Psoas muscle (tissue), 8 donors: ENCODE data around the gene APOL1. TPM values are rescaled to one million over a fixed set of nuclear protein-coding genes. Genes with fewer than 3 reads are reported as not detected.

ENCODE experiments used
- ATAC-seq, 4 donors: fragments of 200-7000 bp; cut with Tn5 transposase; one replicate each; pipeline ENCODE4 v1.9.1; 2020; ENCODE audit warnings: moderate library complexity in 3 of 4, mild to moderate bottlenecking in 2 of 4
- DNase-seq, 2 donors: peaks; one replicate each; pipeline ENCODE4 v3.0.0-alpha.2; 2020
- H3K27ac ChIP-seq: fragments of 200-600 bp; one replicate; pipeline ENCODE4 v1.8.0; 2022
- H3K27me3 ChIP-seq, 3 donors: fragments of 200-600 bp in 1 of 3; one replicate each; pipeline versions ENCODE4 v1.6.1 to v1.8.0; 2013 to 2022; ENCODE audit warnings: low read length in 2 of 3, mild to moderate bottlenecking in 2 of 3, moderate library complexity in 1 of 3; ENCODE audit not compliant: insufficient read depth in 3 of 3
- H3K36me3 ChIP-seq, 2 donors: fragments of 200-600 bp in 1 of 2; one replicate each; pipeline versions ENCODE4 v1.6.1 to v1.8.0; 2013 to 2022; ENCODE audit warnings: low read depth in 1 of 2, mild to moderate bottlenecking in 1 of 2, moderate library complexity in 1 of 2; ENCODE audit not compliant: insufficient read depth in 1 of 2
- H3K4me1 ChIP-seq: fragments of 200-600 bp; one replicate; pipeline ENCODE4 v1.8.0; 2022
- H3K4me3 ChIP-seq: fragments of 200-600 bp; one replicate; pipeline ENCODE4 v1.8.0; 2022; ENCODE audit warnings: mild to moderate bottlenecking
- H3K9me3 ChIP-seq: fragments of 200-600 bp; one replicate; pipeline ENCODE4 v1.8.0; 2022
- WGBS, 3 donors: extraction: QIAGEN DNeasy Blood & Tissue Kit; methylation state at CpG; one replicate each; pipeline versions ENCODE4 v1.1.6 to v1.1.7; 2013; 5-methylcytosine and 5-hydroxymethylcytosine counted together
- intact Hi-C, 2 donors: fragments of 100-400 bp; cut with DNase I; formaldehyde crosslinking; loops; one replicate each; pipeline versions ENCODE4 v1.11.0 to v1.14.2; 2022
- polyA plus RNA-seq, 3 donors: library from polyadenylated mRNA; stranded (reverse); fragments of 200-250 nt; gene quantifications; one replicate each; pipeline ENCODE4 v1.2.3, GENCODE V29; 2013
- total RNA-seq, 4 donors: library from RNA; stranded (reverse); fragmentation: NEBNext Ultra II Directional in 2 of 4; extraction: Animal tissue kit (Norgen Biotek cat#: 25700) in 2 of 4; gene quantifications; one replicate each; pipeline versions ENCODE4 v1.2.1 to v1.2.4, GENCODE V29; 2021 to 2023
- TF ChIP-seq, protein P1 (sequence below): fragments of 200-600 bp; IDR thresholded peaks from one replicate; pipeline ENCODE4 v1.8.0; 2022; ENCODE audit warnings: antibody characterized with exemption
- donor health status: healthy with polysubstance abuse.
- donor health status: DM: no; HTN: no; CAD: no; lungs with moderate emphysema.
- donor health status: Bipolar disorder and iron deficiency.
- donor health status: healthy.
- donor health status: DM: yes; HTN: yes; CAD: no.
- donor health status: DM: no; HTN: no; CAD: no.
- donor health status: DM: no; HTN: no; CAD: no.
- donor health status: DM: yes; HTN: yes; CAD: no.

The APOL1 gene
- total and polyA plus RNA-seq, 7 donors, result 5.3 to 16.3 (median 6.0) TPM

GRCh38 chr22:36293606-36294292 is 40.8 kb downstream of the APOL1 start:
- no peaks in the 10 kb centered on the region for H3K27me3 ChIP-seq
- no peaks in the 10 kb centered on the region for H3K9me3 ChIP-seq
- whole genome bisulfite sequencing, 3 donors, result 91 to 95% (median 93%) methylated on average over 26 of the region's 26 CpGs
- peaks cover 20 to 90% of the 10 kb centered on the region in 2 donors for H3K36me3 ChIP-seq
- intact Hi-C loops, result no loop called here
- H3K27ac ChIP-seq, result no peak overlapping the region
- H3K4me1 ChIP-seq, result no peaks in the 10 kb centered on the region
- no peak overlapping the region for H3K4me3 ChIP-seq
- DNase-seq, result peak in 1 of 2 donors; percentile 41
- no peak for ATAC-seq
- TF ChIP-seq, protein P1, sequence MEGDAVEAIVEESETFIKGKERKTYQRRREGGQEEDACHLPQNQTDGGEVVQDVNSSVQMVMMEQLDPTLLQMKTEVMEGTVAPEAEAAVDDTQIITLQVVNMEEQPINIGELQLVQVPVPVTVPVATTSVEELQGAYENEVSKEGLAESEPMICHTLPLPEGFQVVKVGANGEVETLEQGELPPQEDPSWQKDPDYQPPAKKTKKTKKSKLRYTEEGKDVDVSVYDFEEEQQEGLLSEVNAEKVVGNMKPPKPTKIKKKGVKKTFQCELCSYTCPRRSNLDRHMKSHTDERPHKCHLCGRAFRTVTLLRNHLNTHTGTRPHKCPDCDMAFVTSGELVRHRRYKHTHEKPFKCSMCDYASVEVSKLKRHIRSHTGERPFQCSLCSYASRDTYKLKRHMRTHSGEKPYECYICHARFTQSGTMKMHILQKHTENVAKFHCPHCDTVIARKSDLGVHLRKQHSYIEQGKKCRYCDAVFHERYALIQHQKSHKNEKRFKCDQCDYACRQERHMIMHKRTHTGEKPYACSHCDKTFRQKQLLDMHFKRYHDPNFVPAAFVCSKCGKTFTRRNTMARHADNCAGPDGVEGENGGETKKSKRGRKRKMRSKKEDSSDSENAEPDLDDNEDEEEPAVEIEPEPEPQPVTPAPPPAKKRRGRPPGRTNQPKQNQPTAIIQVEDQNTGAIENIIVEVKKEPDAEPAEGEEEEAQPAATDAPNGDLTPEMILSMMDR, result no peak

DNA sequence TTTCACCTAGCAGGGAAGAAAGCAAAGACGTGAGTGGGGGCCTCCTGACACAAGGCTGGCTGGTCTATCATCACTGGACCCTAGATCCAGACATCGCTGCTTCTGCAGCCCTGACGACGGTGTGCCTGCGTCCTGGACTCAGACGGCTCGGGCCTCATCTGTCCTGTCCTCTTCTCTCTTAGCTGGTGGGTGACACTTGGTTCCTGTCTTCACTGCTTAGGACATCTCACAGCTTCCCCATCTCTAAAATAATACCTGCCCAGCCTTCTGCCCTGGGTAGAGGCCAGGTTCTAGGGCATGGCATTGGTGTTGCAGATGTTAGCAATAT is 41.3 kb downstream of the APOL1 start:
- Histone ChIP-seq H3K36me3 (peaks cover 22 to 90% of the 10 kb centered on the region in 2 donors), H3K27ac (no peak overlapping the region)
- 91 to 94% (median 92%) methylated on average over 7 of the region's 7 CpGs for WGBS, 3 donors

GRCh38 chr22:36294801-36295200 is 41.9 kb downstream of the APOL1 start:
- Histone ChIP-seq H3K27me3 (no peaks in the 10 kb centered on the region), H3K27ac (no peak overlapping the region), H3K36me3 (peaks cover 21 to 90% of the 10 kb centered on the region in 2 donors), H3K4me3 (no peak overlapping the region), H3K4me1 (no peaks in the 10 kb centered on the region), H3K9me3 (no peaks in the 10 kb centered on the region)
- DNase-seq (peak in 1 of 2 donors; percentile 14), ATAC-seq (no peak)
- intact Hi-C loops, result no loop called here
- WGBS, 3 donors, result 91 to 95% (median 91%) methylated on average over 11 of the region's 11 CpGs
- TF ChIP-seq, protein P1, result no peak

More for the DNA sequence above, 41.3 kb downstream of the APOL1 start:
- H3K4me1 ChIP-seq, result no peaks in the 10 kb centered on the region
- intact Hi-C loops, result no loop called here
- DNase-seq, result peak in 1 of 2 donors; percentile 12
- H3K4me3 ChIP-seq, result no peak overlapping the region
- TF ChIP-seq, protein P1, result no peak
- no peaks in the 10 kb centered on the region for H3K27me3 ChIP-seq
- no peaks in the 10 kb centered on the region for H3K9me3 ChIP-seq
- ATAC-seq, result no peak

GRCh38 chr22:36295247-36295646 is 42.3 kb downstream of the APOL1 start:
- Histone ChIP-seq H3K36me3 (peaks cover 21 to 91% of the 10 kb centered on the region in 2 donors), H3K9me3 (no peaks in the 10 kb centered on the region), H3K27me3 (no peaks in the 10 kb centered on the region), H3K27ac (no peak overlapping the region), H3K4me1 (no peaks in the 10 kb centered on the region), H3K4me3 (no peak overlapping the region)
- intact Hi-C loops, result no loop called here
- 80 to 93% (median 92%) methylated on average over 7 of the region's 7 CpGs for WGBS, 3 donors
- TF ChIP-seq, protein P1, result no peak
- peak in 1 of 2 donors; percentile 24 for DNase-seq
- ATAC-seq, result no peak

GRCh38 chr22:36296690-36297089 is 43.8 kb downstream of the APOL1 start:
- Histone ChIP-seq H3K4me3 (no peak overlapping the region), H3K36me3 (peaks cover 26 to 100% of the 10 kb centered on the region in 2 donors), H3K27ac (no peak overlapping the region), H3K4me1 (no peaks in the 10 kb centered on the region), H3K9me3 (no peaks in the 10 kb centered on the region), H3K27me3 (no peaks in the 10 kb centered on the region)
- WGBS, 3 donors, result 94 to 98% (median 95%) methylated on average over 13 to 15 of the region's 15 CpGs
- ATAC-seq (no peak), DNase-seq (peak in 1 of 2 donors; percentile 21)
- intact Hi-C loops, result no loop called here
- TF ChIP-seq, protein P1, result no peak
